Right lobe of liver (tissue), 4 donors: ENCODE measurements around the gene RER1.

Experiments
- CTCF ChIP-seq, 4 donors: fragments of 200-600 bp in 3 of 4; fragments of 450-650 bp in 1 of 4; IDR thresholded peaks; one replicate each; pipeline versions ENCODE4 v1.5.1 to v1.8.0; 2016 to 2022; ENCODE audit warnings: antibody characterized with exemption in 4 of 4, mild to moderate bottlenecking in 2 of 4
- POLR2A ChIP-seq: fragments of 450-650 bp; IDR thresholded peaks from one replicate; pipeline ENCODE4 v1.6.1; 2017; ENCODE audit warnings: antibody characterized with exemption, mild to moderate bottlenecking
- donor health status: DM: no; HTN: no; CAD: no.
- donor health status: DM: no; HTN: no; CAD: no.
- donor health status: DM: no; HTN: yes; CAD: no.

- TF ChIP-seq POLR2A (no peak), CTCF (IDR thresholded peaks at IDR 0.05) (no peak)
Measured at GRCh38 chr1:2407991-2408275, 16.3 kb downstream of the RER1 start.
